Fibroblast of lung (primary cell): ENCODE results near the gene CLASP2.

Experiments
- EZH2 ChIP-seq: IDR thresholded peaks from 2 replicates; pipeline ENCODE4 v1.5.1; 2012; ENCODE audit warnings: low read length, control low read depth, mild to moderate bottlenecking; ENCODE audit errors: missing control alignments
- TF ChIP-seq, protein P1 (sequence below), 2 donors: IDR thresholded peaks in 1 of 2; conservative IDR thresholded peaks in 1 of 2; 1 replicate in 1 of 2; 2 replicates in 1 of 2; pipeline ENCODE4 v1.5.1; 2011 to 2012; ENCODE audit warnings: low read length in 2 of 2, control low read depth in 1 of 2, inconsistent platforms in 1 of 2, low read depth in 1 of 2, mild to moderate bottlenecking in 1 of 2

DNA sequence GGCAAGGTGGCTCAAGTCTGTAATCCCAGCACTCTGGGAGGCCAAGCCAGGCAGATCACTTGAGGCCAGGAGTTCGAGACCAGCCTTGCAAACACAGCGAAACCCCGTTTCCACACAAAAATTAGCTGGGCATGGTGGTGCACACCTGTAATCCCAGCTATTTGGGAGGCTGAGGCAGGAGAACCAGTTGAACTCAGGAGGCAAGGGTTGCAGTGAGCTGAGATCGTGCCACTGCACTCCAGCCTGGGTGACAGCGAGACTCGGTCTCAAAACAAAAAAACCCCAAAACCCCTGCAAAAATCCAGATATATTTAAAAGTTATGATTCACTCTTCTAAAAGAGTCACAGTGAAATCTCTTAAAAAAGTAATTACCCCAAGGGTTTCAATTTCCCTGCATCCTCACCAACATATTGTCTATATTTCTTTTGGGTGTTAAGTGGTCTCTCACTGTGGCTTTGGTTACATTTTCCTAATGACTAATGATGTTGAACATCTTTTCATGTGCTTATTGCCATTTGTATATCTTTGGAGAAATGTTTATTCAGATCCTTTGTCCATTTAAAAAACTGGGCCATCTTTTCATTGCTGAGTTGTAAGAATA lies 204.7 kb downstream of the CLASP2 start:
- TF ChIP-seq, protein P1, sequence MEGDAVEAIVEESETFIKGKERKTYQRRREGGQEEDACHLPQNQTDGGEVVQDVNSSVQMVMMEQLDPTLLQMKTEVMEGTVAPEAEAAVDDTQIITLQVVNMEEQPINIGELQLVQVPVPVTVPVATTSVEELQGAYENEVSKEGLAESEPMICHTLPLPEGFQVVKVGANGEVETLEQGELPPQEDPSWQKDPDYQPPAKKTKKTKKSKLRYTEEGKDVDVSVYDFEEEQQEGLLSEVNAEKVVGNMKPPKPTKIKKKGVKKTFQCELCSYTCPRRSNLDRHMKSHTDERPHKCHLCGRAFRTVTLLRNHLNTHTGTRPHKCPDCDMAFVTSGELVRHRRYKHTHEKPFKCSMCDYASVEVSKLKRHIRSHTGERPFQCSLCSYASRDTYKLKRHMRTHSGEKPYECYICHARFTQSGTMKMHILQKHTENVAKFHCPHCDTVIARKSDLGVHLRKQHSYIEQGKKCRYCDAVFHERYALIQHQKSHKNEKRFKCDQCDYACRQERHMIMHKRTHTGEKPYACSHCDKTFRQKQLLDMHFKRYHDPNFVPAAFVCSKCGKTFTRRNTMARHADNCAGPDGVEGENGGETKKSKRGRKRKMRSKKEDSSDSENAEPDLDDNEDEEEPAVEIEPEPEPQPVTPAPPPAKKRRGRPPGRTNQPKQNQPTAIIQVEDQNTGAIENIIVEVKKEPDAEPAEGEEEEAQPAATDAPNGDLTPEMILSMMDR (conservative IDR thresholded peaks at IDR 0.05 in 1 of 2, IDR thresholded peaks at IDR 0.05 in 1 of 2; ENCODE audit: low read depth in 1 of 2, low read length in 2 of 2): no peak
- no peak for TF ChIP-seq EZH2
